IMR-90 (cell line): ENCODE data around the gene ZG16.

Experiments
- CTCF ChIP-seq: conservative IDR thresholded peaks from 2 replicates; pipeline ENCODE4 v1.5.1; 2012; ENCODE audit warnings: mild to moderate bottlenecking, low read depth, low read length, improper control_type of control experiment
- MAFK ChIP-seq: IDR thresholded peaks from 2 replicates; pipeline ENCODE4 v1.6.1; 2012; ENCODE audit warnings: low read depth, low read length, improper control_type of control experiment
- RFX5 ChIP-seq: IDR thresholded peaks from 2 replicates; pipeline ENCODE4 v1.8.0; 2012; ENCODE audit warnings: low read depth, mild to moderate bottlenecking, low read length, moderate library complexity

- TF ChIP-seq RFX5 (no peak), CTCF (peak; percentile 69), MAFK (no peak)
Observed at GRCh38 chr16:29729116-29729521, 48.9 kb upstream of the ZG16 start.
